K562 (cell line): ENCODE data around the gene PYGB. TPM values are rescaled to one million over a fixed set of nuclear protein-coding genes. Genes with fewer than 3 reads are reported as not detected.

Experiments used
- polyA plus RNA-seq, 8 experiments: library from polyadenylated mRNA; depleted of rRNA in 4 of 8; stranded (reverse) in 5 of 8; unstranded in 3 of 8; fragments of >200 nt; fragmentation: Nextera tagmentation in 2 of 8; fragmentation: Illumina TruSeq in 1 of 8; extraction: Ambion mirVana in 2 of 8; extraction: Trizol in 1 of 8; gene quantifications; 2 replicates each; pipeline versions ENCODE4 v1.2.1 to v1.2.3, GENCODE V29; 2011 to 2014; ENCODE audit warnings: inconsistent platforms in 1 of 8, missing spikeins in 1 of 8
- small RNA-seq: library from RNA; depleted of rRNA; stranded (forward); fragments of <200 nt; gene quantifications from one replicate; pipeline ENCODE3, GENCODE V24; 2014
- total RNA-seq, 7 experiments: library from RNA; depleted of rRNA in 6 of 7; stranded (reverse); fragments of >200 nt in 6 of 7; fragmentation: Illumina TruSeq in 2 of 7; extraction: Trizol in 2 of 7; gene quantifications; 2 replicates each; pipeline versions ENCODE4 v1.2.1 to v1.2.3, GENCODE V29; 2011 to 2021; ENCODE audit warnings: low replicate concordance in 1 of 7

The PYGB gene
- total and polyA plus RNA-seq, 9 of the 15 experiments (the other 6 are each of a cell fraction or from before 2014, with no cell fraction given): 0.34 to 18.0 (median 9.8) TPM

Small RNA genes lying within 50 kb of the gene (small RNA-seq; reads per million reads assigned to genes)
- not detected for gene AL035252.4
- gene AL121772.2: not detected
- gene RF00019: not detected

Other genes with a start within 250 kb of the PYGB start
- gene ACSS1, start 189.9 kb upstream of the PYGB start, total RNA-seq (2014; rRNA removed): 0.04 and 0.23 TPM in 2 replicates
- gene ACSS1, start 189.9 kb upstream of the PYGB start, total RNA-seq (2014; rRNA removed; fragmentation: Illumina TruSeq; extraction: Trizol): 0.07 TPM in 1 of 2 replicates, not detected in the other
- gene ACSS1, start 189.9 kb upstream of the PYGB start, total RNA-seq (2015; rRNA removed; fragmentation: Illumina TruSeq; extraction: Trizol): not detected in 2 replicates
- 0.38 and 0.67 TPM in 2 replicates for gene ACSS1, start 189.9 kb upstream of the PYGB start, total RNA-seq (2021)
- gene ACSS1, start 189.9 kb upstream of the PYGB start, polyA plus RNA-seq (2011; rRNA removed): 0.30 and 2.1 TPM in 2 replicates
- 0.21 and 0.25 TPM in 2 replicates for gene ACSS1, start 189.9 kb upstream of the PYGB start, polyA plus RNA-seq (2014; fragmentation: Illumina TruSeq; extraction: Trizol)
- gene ACSS1, start 189.9 kb upstream of the PYGB start, polyA plus RNA-seq (2014; fragmentation: Nextera tagmentation; extraction: Ambion mirVana): not detected
- gene ACSS1, start 189.9 kb upstream of the PYGB start, polyA plus RNA-seq (2014; rRNA removed): 0.23 and 0.28 TPM in 2 replicates
- not detected in 2 replicates for gene VSX1, start 165.9 kb upstream of the PYGB start, total RNA-seq (2014; rRNA removed)
- gene VSX1, start 165.9 kb upstream of the PYGB start, total RNA-seq (2014; rRNA removed; fragmentation: Illumina TruSeq; extraction: Trizol): not detected in 2 replicates
- gene VSX1, start 165.9 kb upstream of the PYGB start, total RNA-seq (2015; rRNA removed; fragmentation: Illumina TruSeq; extraction: Trizol): not detected in 2 replicates
- not detected in 2 replicates for gene VSX1, start 165.9 kb upstream of the PYGB start, total RNA-seq (2021)
- gene VSX1, start 165.9 kb upstream of the PYGB start, polyA plus RNA-seq (2011; rRNA removed): not detected in 2 replicates
- gene VSX1, start 165.9 kb upstream of the PYGB start, polyA plus RNA-seq (2014; fragmentation: Illumina TruSeq; extraction: Trizol): not detected in 2 replicates
- gene VSX1, start 165.9 kb upstream of the PYGB start, polyA plus RNA-seq (2014; fragmentation: Nextera tagmentation; extraction: Ambion mirVana): not detected
- not detected in 2 replicates for gene VSX1, start 165.9 kb upstream of the PYGB start, polyA plus RNA-seq (2014; rRNA removed)
- gene ENTPD6, start 52.4 kb upstream of the PYGB start, total RNA-seq (2014; rRNA removed): 26.6 and 32.9 TPM in 2 replicates
- 12.7 and 13.8 TPM in 2 replicates for gene ENTPD6, start 52.4 kb upstream of the PYGB start, total RNA-seq (2014; rRNA removed; fragmentation: Illumina TruSeq; extraction: Trizol)
- gene ENTPD6, start 52.4 kb upstream of the PYGB start, total RNA-seq (2015; rRNA removed; fragmentation: Illumina TruSeq; extraction: Trizol): 20.8 and 22.4 TPM in 2 replicates
- gene ENTPD6, start 52.4 kb upstream of the PYGB start, total RNA-seq (2021): 33.0 and 35.9 TPM in 2 replicates
- 34.2 and 43.3 TPM in 2 replicates for gene ENTPD6, start 52.4 kb upstream of the PYGB start, polyA plus RNA-seq (2011; rRNA removed)
- gene ENTPD6, start 52.4 kb upstream of the PYGB start, polyA plus RNA-seq (2014; fragmentation: Illumina TruSeq; extraction: Trizol): 22.1 and 29.6 TPM in 2 replicates
- gene ENTPD6, start 52.4 kb upstream of the PYGB start, polyA plus RNA-seq (2014; fragmentation: Nextera tagmentation; extraction: Ambion mirVana): 1 to 10 TPM in 1 of 2 experiments, under 1 TPM in 1; 0.82 to 1.5 TPM
- 36.8 and 39.9 TPM in 2 replicates for gene ENTPD6, start 52.4 kb upstream of the PYGB start, polyA plus RNA-seq (2014; rRNA removed)
- 9.1 and 11.5 TPM in 2 replicates for gene ABHD12, start 142.8 kb downstream of the PYGB start, total RNA-seq (2014; rRNA removed)
- gene ABHD12, start 142.8 kb downstream of the PYGB start, total RNA-seq (2014; rRNA removed; fragmentation: Illumina TruSeq; extraction: Trizol): 7.8 and 8.0 TPM in 2 replicates
- 10.6 TPM in 2 replicates for gene ABHD12, start 142.8 kb downstream of the PYGB start, total RNA-seq (2015; rRNA removed; fragmentation: Illumina TruSeq; extraction: Trizol)
- 15.1 and 15.6 TPM in 2 replicates for gene ABHD12, start 142.8 kb downstream of the PYGB start, total RNA-seq (2021)
- 6.2 and 7.7 TPM in 2 replicates for gene ABHD12, start 142.8 kb downstream of the PYGB start, polyA plus RNA-seq (2011; rRNA removed)
- 12.0 and 15.3 TPM in 2 replicates for gene ABHD12, start 142.8 kb downstream of the PYGB start, polyA plus RNA-seq (2014; fragmentation: Illumina TruSeq; extraction: Trizol)
- 1 to 10 TPM in 1 of 2 experiments, under 1 TPM in 1; 0.65 to 1.2 TPM for gene ABHD12, start 142.8 kb downstream of the PYGB start, polyA plus RNA-seq (2014; fragmentation: Nextera tagmentation; extraction: Ambion mirVana)
- 9.8 and 10.7 TPM in 2 replicates for gene ABHD12, start 142.8 kb downstream of the PYGB start, polyA plus RNA-seq (2014; rRNA removed)
- 19.5 and 20.9 TPM in 2 replicates for gene GINS1, start 159.6 kb downstream of the PYGB start, total RNA-seq (2014; rRNA removed)
- gene GINS1, start 159.6 kb downstream of the PYGB start, total RNA-seq (2014; rRNA removed; fragmentation: Illumina TruSeq; extraction: Trizol): 26.9 and 29.7 TPM in 2 replicates
- gene GINS1, start 159.6 kb downstream of the PYGB start, total RNA-seq (2015; rRNA removed; fragmentation: Illumina TruSeq; extraction: Trizol): 23.5 and 24.1 TPM in 2 replicates
- gene GINS1, start 159.6 kb downstream of the PYGB start, total RNA-seq (2021): 31.8 TPM in 2 replicates
- gene GINS1, start 159.6 kb downstream of the PYGB start, polyA plus RNA-seq (2011; rRNA removed): 19.0 and 27.3 TPM in 2 replicates
- gene GINS1, start 159.6 kb downstream of the PYGB start, polyA plus RNA-seq (2014; fragmentation: Illumina TruSeq; extraction: Trizol): 19.2 and 22.8 TPM in 2 replicates
- 10 to 100 TPM; 13.1 to 25.8 TPM for gene GINS1, start 159.6 kb downstream of the PYGB start, polyA plus RNA-seq (2014; fragmentation: Nextera tagmentation; extraction: Ambion mirVana)
- gene GINS1, start 159.6 kb downstream of the PYGB start, polyA plus RNA-seq (2014; rRNA removed): 21.1 and 26.6 TPM in 2 replicates